Peyer's patch (tissue), 4 donors: ENCODE data around the gene HJURP. TPM values are rescaled to one million over a fixed set of nuclear protein-coding genes. Genes with fewer than 3 reads are reported as not detected.

ENCODE experiments used
- DNase-seq, 3 donors: peaks; one replicate each; pipeline ENCODE4 v3.0.0-alpha.2; 2017 to 2019
- H3K27ac ChIP-seq, 4 donors: fragments of 200-600 bp; sonication (generic); one replicate each; pipeline ENCODE4 v1.5.1; 2016 to 2019
- H3K27me3 ChIP-seq, 2 donors: fragments of 200-600 bp; sonication (generic); one replicate each; pipeline ENCODE4 v1.5.1; 2019
- H3K36me3 ChIP-seq, 3 donors: fragments of 200-600 bp; sonication (generic); one replicate each; pipeline ENCODE4 v1.5.1; 2016 to 2019
- H3K4me1 ChIP-seq, 4 donors: fragments of 200-600 bp; sonication (generic); one replicate each; pipeline ENCODE4 v1.5.1; 2016 to 2019
- H3K4me3 ChIP-seq, 4 donors: fragments of 200-600 bp; sonication (generic); 1 replicate in 3 of 4; 2 replicates in 1 of 4; pipeline ENCODE4 v1.5.1; 2016 to 2019; ENCODE audit warnings: mild to moderate bottlenecking in 1 of 4
- H3K9me3 ChIP-seq, 4 donors: fragments of 200-600 bp; sonication (generic); one replicate each; pipeline ENCODE4 v1.5.1; 2016 to 2019; ENCODE audit warnings: mild to moderate bottlenecking in 1 of 4
- CTCF ChIP-seq, 6 experiments: fragments of 450-650 bp in 4 of 6; fragments of 200-600 bp in 2 of 6; sonication (generic) in 1 of 6; IDR thresholded peaks; one replicate each; pipeline ENCODE4 v1.5.1; 2017 to 2019; ENCODE audit warnings: antibody characterized with exemption in 6 of 6, mild to moderate bottlenecking in 3 of 6, moderate library complexity in 1 of 6
- POLR2A ChIP-seq, 2 donors: fragments of 450-650 bp; IDR thresholded peaks; one replicate each; pipeline ENCODE4 v1.5.1; 2017; ENCODE audit warnings: antibody characterized with exemption in 2 of 2, mild to moderate bottlenecking in 2 of 2, moderate library complexity in 2 of 2
- total RNA-seq, 4 donors: library from RNA; depleted of rRNA; stranded (reverse); fragments of >200 nt; gene quantifications; one replicate each; pipeline ENCODE4 v1.1.0, GENCODE V29; 2016

HJURP gene
- total RNA-seq, 4 donors from 2014 or later = 2.1 to 10.7 (median 6.1) TPM

GRCh38 chr2:233837694-233838229 is 16.6 kb downstream of the HJURP start:
- no peaks in the 10 kb centered on the region for H3K9me3 ChIP-seq
- no peaks in the 10 kb centered on the region for H3K36me3 ChIP-seq
- TF ChIP-seq CTCF (IDR thresholded peaks at IDR 0.05) (no peak), POLR2A (IDR thresholded peaks at IDR 0.05) (no peak)
- no peak overlapping the region for H3K27ac ChIP-seq
- DNase-seq = peak in 2 of 3 donors; percentile 8 to 11
- H3K27me3 ChIP-seq = no peaks in the 10 kb centered on the region
- peaks cover 0 to 5% (median 0%) of the 10 kb centered on the region in 4 donors for H3K4me1 ChIP-seq
- no peak overlapping the region for H3K4me3 ChIP-seq

GRCh38 chr2:233836359-233836758 is 18.0 kb downstream of the HJURP start:
- DNase-seq = peak in 1 of 3 donors; percentile 16
- Histone ChIP-seq H3K4me3 (no peak overlapping the region), H3K36me3 (no peaks in the 10 kb centered on the region), H3K27me3 (no peaks in the 10 kb centered on the region), H3K27ac (no peak overlapping the region), H3K9me3 (no peaks in the 10 kb centered on the region), H3K4me1 (peaks cover 0 to 5% (median 0%) of the 10 kb centered on the region in 4 donors)
- no peak for TF ChIP-seq POLR2A (IDR thresholded peaks at IDR 0.05)
- no peak for TF ChIP-seq CTCF (IDR thresholded peaks at IDR 0.05)

- Histone ChIP-seq H3K36me3 (no peaks in the 10 kb centered on the region), H3K9me3 (no peaks in the 10 kb centered on the region), H3K27ac (no peak overlapping the region), H3K27me3 (no peaks in the 10 kb centered on the region), H3K4me1 (peaks cover 0 to 5% (median 0%) of the 10 kb centered on the region in 4 donors), H3K4me3 (no peak overlapping the region)
- TF ChIP-seq POLR2A (IDR thresholded peaks at IDR 0.05) (no peak), CTCF (IDR thresholded peaks at IDR 0.05) (no peak)
- peak in 2 of 3 donors; percentile 18 to 32 for DNase-seq
Observed at GRCh38 chr2:233835230-233836186, 18.8 kb downstream of the HJURP start.

GRCh38 chr2:233833345-233833744 is 21.0 kb downstream of the HJURP start:
- TF ChIP-seq POLR2A (IDR thresholded peaks at IDR 0.05) (no peak), CTCF (IDR thresholded peaks at IDR 0.05) (no peak)
- peak in 2 of 3 donors; percentile 11 to 37 for DNase-seq
- Histone ChIP-seq H3K4me3 (no peak overlapping the region), H3K27ac (no peak overlapping the region), H3K9me3 (no peaks in the 10 kb centered on the region), H3K27me3 (no peaks in the 10 kb centered on the region), H3K36me3 (no peaks in the 10 kb centered on the region), H3K4me1 (peaks cover 0 to 5% (median 0%) of the 10 kb centered on the region in 4 donors)

- Histone ChIP-seq H3K27me3 (no peaks in the 10 kb centered on the region), H3K27ac (no peak overlapping the region), H3K4me1 (peaks cover 0 to 5% (median 0%) of the 10 kb centered on the region in 4 donors), H3K9me3 (no peaks in the 10 kb centered on the region), H3K4me3 (no peak overlapping the region), H3K36me3 (no peaks in the 10 kb centered on the region)
- DNase-seq = peak in 2 of 3 donors; percentile 58 to 63
- no peak for TF ChIP-seq POLR2A (IDR thresholded peaks at IDR 0.05)
- TF ChIP-seq CTCF (IDR thresholded peaks at IDR 0.05) = peak in 3 of 6 experiments; percentile 49 to 71 (median 56)
Observed at GRCh38 chr2:233832869-233833311, 21.4 kb downstream of the HJURP start.
